ENCODE data around the gene CTTN. TPM values are rescaled to one million over a fixed set of nuclear protein-coding genes. Genes with fewer than 3 reads are reported as not detected.

The CTTN gene
- total and polyA plus RNA-seq, 2 of the 8 experiments (the other 6 are each of a cell fraction or from before 2014, with no cell fraction given), result 84.6 to 216 TPM

- TF ChIP-seq USF2 (IDR thresholded peaks at IDR 0.05; ENCODE audit: low read length) (no peak), NRF1 (IDR thresholded peaks at IDR 0.05; ENCODE audit: low read depth, low read length) (no peak), EGR1 (IDR thresholded peaks at IDR 0.05; ENCODE audit: borderline replicate concordance, low read depth, low read length) (no peak), HDAC2 (IDR thresholded peaks at IDR 0.05; ENCODE audit: borderline replicate concordance in 1 of 2, low read depth in 2 of 2, low read length in 2 of 2) (no peak)
Measured at GRCh38 chr11:70480711-70481110, 82.4 kb downstream of the CTTN start (continued).

All from H1 (cell line).